Smooth muscle cell (in vitro differentiated cells): ENCODE measurements around the gene SYNPO2. TPM values are rescaled to one million over a fixed set of nuclear protein-coding genes. Genes with fewer than 3 reads are reported as not detected.
"Not testable (repeated sequence)": the region's sequence is repeated elsewhere in the genome, so short reads cannot be mapped to it uniquely, and the experiment has no call there.

Experiments used
- DNase-seq: peaks from one replicate; lab custom pipeline; 2025; ENCODE audit not compliant: unreplicated experiment; lab: John Stamatoyannopoulos, UW
- H2AFZ ChIP-seq: fragments of 200-600 bp; sonication (generic); 2 replicates; pipeline ENCODE4 v1.6.0; 2016; ENCODE audit warnings: antibody characterized with exemption, low read depth, mild to moderate bottlenecking
- H3F3A ChIP-seq: fragments of 200-600 bp; sonication (generic); 2 replicates; pipeline ENCODE4 v1.6.0; 2017; ENCODE audit warnings: antibody characterized with exemption, low read depth
- H3K27ac ChIP-seq: fragments of 200-600 bp; sonication (generic); 2 replicates; pipeline ENCODE4 v1.5.1; 2016; ENCODE audit warnings: low read depth, mild to moderate bottlenecking
- H3K27me3 ChIP-seq: fragments of 200-600 bp; sonication (generic); 2 replicates; pipeline ENCODE4 v1.6.1; 2016; ENCODE audit warnings: low read depth, mild to moderate bottlenecking
- H3K36me3 ChIP-seq: fragments of 200-600 bp; sonication (generic); 2 replicates; pipeline ENCODE4 v1.5.1; 2016; ENCODE audit warnings: low read depth
- H3K4me1 ChIP-seq: fragments of 200-600 bp; sonication (generic); 2 replicates; pipeline ENCODE4 v1.5.1; 2016; ENCODE audit warnings: low read depth
- H3K4me2 ChIP-seq: fragments of 200-600 bp; sonication (generic); 2 replicates; pipeline ENCODE4 v1.6.0; 2016; ENCODE audit warnings: mild to moderate bottlenecking
- H3K4me3 ChIP-seq: fragments of 200-600 bp; sonication (generic); 2 replicates; pipeline ENCODE4 v1.5.1; 2016; ENCODE audit warnings: mild to moderate bottlenecking
- H3K79me2 ChIP-seq: fragments of 200-600 bp; sonication (generic); 2 replicates; pipeline ENCODE4 v1.6.0; 2016; ENCODE audit warnings: low read depth, mild to moderate bottlenecking
- H3K9ac ChIP-seq: fragments of 200-600 bp; sonication (generic); 2 replicates; pipeline ENCODE4 v1.6.0; 2016; ENCODE audit warnings: low read depth
- H3K9me3 ChIP-seq: fragments of 200-600 bp; sonication (generic); replicated peaks from 2 replicates; pipeline ENCODE4 v1.5.1; 2016; ENCODE audit warnings: low read depth
- H4K20me1 ChIP-seq: fragments of 200-600 bp; sonication (generic); 2 replicates; pipeline ENCODE4 v1.6.0; 2016; ENCODE audit warnings: low read depth
- WGBS: methylation state at CpG from one replicate; pipeline ENCODE4 v1.1.7; 2016; ENCODE audit warnings: low lambda C conversion rate; 5-methylcytosine and 5-hydroxymethylcytosine counted together
- polyA plus RNA-seq: library from polyadenylated mRNA; unstranded; fragments of >200 nt; fragmentation: Nextera tagmentation; extraction: Ambion mirVana; gene quantifications from 2 replicates; pipeline ENCODE4 v1.2.1, GENCODE V29; 2016
- total RNA-seq: library from RNA; depleted of rRNA; stranded (reverse); fragments of >200 nt; gene quantifications from 2 replicates; pipeline ENCODE4 v1.2.3, GENCODE V29; 2014
- TF ChIP-seq, protein P1 (sequence below): fragments of 200-600 bp; sonication (generic); IDR thresholded peaks from 2 replicates; pipeline ENCODE4 v1.5.1; 2017; ENCODE audit warnings: borderline replicate concordance, mild to moderate bottlenecking, antibody characterized with exemption; ENCODE audit not compliant: insufficient read depth, poor library complexity, severe bottlenecking

The SYNPO2 gene
- total and polyA plus RNA-seq, 2 experiments from 2014 or later = 0.08 to 4.5 TPM

DNA sequence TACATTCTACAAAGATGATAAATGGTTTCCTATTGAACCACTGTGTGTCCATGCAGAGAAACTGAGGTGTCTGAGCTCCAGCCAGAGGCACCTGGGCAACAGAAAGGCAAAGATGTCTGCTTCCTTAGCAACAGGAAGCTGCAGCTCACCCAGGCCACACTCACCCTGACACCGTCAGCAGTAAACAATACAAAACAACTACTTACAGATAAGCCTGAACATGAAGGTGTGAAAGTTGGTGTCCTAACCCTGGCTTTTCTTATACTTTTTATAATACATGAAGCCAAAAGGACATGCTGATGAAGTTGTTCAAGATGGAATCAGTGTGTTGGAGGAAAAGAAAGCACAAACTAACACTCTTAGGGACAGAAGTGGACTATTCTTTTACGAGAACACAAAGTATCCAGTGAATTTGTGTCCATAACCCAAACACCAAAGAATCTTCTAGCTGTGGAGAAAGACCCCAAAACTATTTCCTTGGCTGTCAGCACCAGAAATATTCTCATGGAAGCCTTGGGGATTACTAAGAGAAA, 117.3 kb downstream of the SYNPO2 start:
- Histone ChIP-seq H3K9me3 (no peaks in the 10 kb centered on the region), H3K4me3 (no peak overlapping the region), H3K9ac (no peak overlapping the region), H4K20me1 (no peaks in the 10 kb centered on the region), H3K27me3 (no peaks in the 10 kb centered on the region), H3K36me3 (no peaks in the 10 kb centered on the region), H3K79me2 (no peaks in the 10 kb centered on the region), H2AFZ (no peak overlapping the region), H3K27ac (no peak overlapping the region), H3K4me1 (no peaks in the 10 kb centered on the region), H3K4me2 (no peak overlapping the region), H3F3A (no peaks in the 10 kb centered on the region)
- 93% methylated on average over 2 of the region's 2 CpGs for WGBS
- DNase-seq = no peak
- TF ChIP-seq, protein P1, sequence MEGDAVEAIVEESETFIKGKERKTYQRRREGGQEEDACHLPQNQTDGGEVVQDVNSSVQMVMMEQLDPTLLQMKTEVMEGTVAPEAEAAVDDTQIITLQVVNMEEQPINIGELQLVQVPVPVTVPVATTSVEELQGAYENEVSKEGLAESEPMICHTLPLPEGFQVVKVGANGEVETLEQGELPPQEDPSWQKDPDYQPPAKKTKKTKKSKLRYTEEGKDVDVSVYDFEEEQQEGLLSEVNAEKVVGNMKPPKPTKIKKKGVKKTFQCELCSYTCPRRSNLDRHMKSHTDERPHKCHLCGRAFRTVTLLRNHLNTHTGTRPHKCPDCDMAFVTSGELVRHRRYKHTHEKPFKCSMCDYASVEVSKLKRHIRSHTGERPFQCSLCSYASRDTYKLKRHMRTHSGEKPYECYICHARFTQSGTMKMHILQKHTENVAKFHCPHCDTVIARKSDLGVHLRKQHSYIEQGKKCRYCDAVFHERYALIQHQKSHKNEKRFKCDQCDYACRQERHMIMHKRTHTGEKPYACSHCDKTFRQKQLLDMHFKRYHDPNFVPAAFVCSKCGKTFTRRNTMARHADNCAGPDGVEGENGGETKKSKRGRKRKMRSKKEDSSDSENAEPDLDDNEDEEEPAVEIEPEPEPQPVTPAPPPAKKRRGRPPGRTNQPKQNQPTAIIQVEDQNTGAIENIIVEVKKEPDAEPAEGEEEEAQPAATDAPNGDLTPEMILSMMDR = no peak

DNA sequence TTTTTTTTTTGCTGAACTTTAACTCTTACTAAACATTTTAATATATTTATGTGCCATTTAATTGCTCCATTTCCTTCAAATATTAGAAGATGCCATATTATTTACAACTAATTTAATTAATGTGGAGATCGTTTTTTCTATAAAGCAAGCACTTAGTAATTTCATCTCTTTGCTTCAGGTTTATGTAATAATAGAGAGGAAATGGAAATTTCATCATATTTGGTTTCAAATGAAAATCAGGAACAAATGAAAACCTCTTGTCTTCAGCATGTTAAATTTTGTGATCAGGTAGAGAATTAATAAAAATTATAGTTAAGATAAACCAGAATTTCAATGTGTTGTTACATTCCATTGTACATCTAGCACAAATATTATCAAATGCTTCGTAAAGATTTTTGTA, 120.1 kb downstream of the SYNPO2 start:
- no peaks in the 10 kb centered on the region for H3K4me1 ChIP-seq

DNA sequence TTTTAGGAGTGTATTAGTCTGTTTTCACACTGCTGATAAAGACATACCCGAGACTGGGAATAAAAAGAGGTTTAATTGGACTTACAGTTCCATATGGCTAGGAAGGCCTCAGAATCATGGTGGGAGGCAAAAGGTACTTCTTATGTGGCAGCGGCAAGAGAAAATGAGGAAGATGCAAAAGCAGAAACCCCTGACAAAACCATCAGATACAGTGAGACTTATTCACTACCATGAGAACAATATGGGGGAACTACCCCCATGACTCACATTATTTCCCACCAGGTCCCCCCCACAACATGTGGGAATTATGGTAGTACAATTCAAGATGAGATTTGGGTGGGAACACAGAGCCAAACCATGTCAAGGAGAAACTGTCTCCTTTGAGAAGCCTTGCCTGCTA, 121.6 kb downstream of the SYNPO2 start:
- not testable (repeated sequence) for H3K4me2 ChIP-seq, H3F3A ChIP-seq, H4K20me1 ChIP-seq, H2AFZ ChIP-seq, H3K27me3 ChIP-seq, H3K36me3 ChIP-seq, H3K4me1 ChIP-seq, H3K9ac ChIP-seq, H3K4me3 ChIP-seq, H3K79me2 ChIP-seq, H3K9me3 ChIP-seq, DNase-seq, H3K27ac ChIP-seq
- 80% methylated on average over 2 of the region's 2 CpGs for WGBS

More for the DNA sequence above, 120.1 kb downstream of the SYNPO2 start:
- no peak overlapping the region for H3K4me2 ChIP-seq
- H3K9me3 ChIP-seq = no peaks in the 10 kb centered on the region
- no peaks in the 10 kb centered on the region for H4K20me1 ChIP-seq
- no peak overlapping the region for H3K9ac ChIP-seq
- no peak overlapping the region for H2AFZ ChIP-seq
- H3K36me3 ChIP-seq = no peaks in the 10 kb centered on the region
- no peak overlapping the region for H3K27ac ChIP-seq
- H3K27me3 ChIP-seq = no peaks in the 10 kb centered on the region
- DNase-seq = no peak
- no peaks in the 10 kb centered on the region for H3F3A ChIP-seq
- 84% methylated on average over 2 of the region's 2 CpGs for WGBS
- TF ChIP-seq, protein P1 = no peak
- H3K79me2 ChIP-seq = no peaks in the 10 kb centered on the region
- H3K4me3 ChIP-seq = no peak overlapping the region

DNA sequence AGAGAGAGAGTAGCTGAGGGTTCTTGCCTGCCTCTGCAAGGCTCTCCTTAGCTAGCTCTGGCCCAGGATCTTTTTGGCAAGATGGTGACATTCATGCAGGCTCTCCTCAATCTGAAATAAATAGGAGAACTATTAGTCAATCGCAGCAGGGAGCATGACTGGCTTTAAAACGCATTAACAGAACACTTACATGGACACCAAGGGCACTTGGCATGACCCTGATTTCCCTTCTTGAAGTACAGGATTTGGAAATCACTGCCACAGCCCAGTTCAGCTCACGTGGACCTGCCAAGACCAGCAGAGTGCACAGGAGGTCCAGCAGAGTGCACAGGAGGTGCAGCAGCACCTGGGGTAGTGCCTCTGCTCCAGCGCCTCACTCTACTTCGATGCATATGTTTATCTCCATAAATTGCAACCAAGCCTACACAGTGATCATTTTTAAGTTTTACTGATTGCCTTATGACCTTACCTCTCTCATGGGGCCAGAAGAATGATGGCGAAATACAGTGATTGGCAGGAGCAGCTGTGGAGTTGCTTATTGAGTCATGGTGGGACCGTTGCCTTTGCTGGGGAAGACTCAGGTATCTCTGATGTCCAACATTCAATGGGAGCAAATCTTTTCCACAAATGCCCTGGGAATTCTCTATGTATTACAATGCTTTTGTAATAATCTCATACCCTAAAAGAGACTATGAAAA, 122.4 kb downstream of the SYNPO2 start:
- no peaks in the 10 kb centered on the region for H3K79me2 ChIP-seq
- no peaks in the 10 kb centered on the region for H3F3A ChIP-seq
- no peaks in the 10 kb centered on the region for H3K36me3 ChIP-seq
- H3K9ac ChIP-seq = no peak overlapping the region
- TF ChIP-seq, protein P1 = no peak
- no peaks in the 10 kb centered on the region for H3K9me3 ChIP-seq
- H3K4me1 ChIP-seq = no peaks in the 10 kb centered on the region
- H4K20me1 ChIP-seq = no peaks in the 10 kb centered on the region
- 91% methylated on average over 7 of the region's 7 CpGs for WGBS
- H3K27me3 ChIP-seq = no peaks in the 10 kb centered on the region
- H2AFZ ChIP-seq = no peak overlapping the region
- no peak for DNase-seq
- no peak overlapping the region for H3K4me2 ChIP-seq
- H3K4me3 ChIP-seq = no peak overlapping the region
- no peak overlapping the region for H3K27ac ChIP-seq
